GM13976 (cell line): Measurements from ENCODE around the gene PDCD1.

Experiments
- DNase-seq: peaks from one replicate; pipeline ENCODE4 v3.0.0; 2012; ENCODE audit warnings: low spot score
- CTCF ChIP-seq: IDR thresholded peaks from 2 replicates; pipeline ENCODE4 v1.5.1; 2012; ENCODE audit warnings: borderline replicate concordance, mild to moderate bottlenecking; ENCODE audit not compliant: insufficient read depth; ENCODE audit errors: extremely low read depth, missing control alignments, control extremely low read depth
- in situ Hi-C: fragments of 300-500 bp; cut with MboI; formaldehyde crosslinking; loops from one replicate; pipeline ENCODE4 v1.12.0; 2022; ENCODE audit warnings: low sequenced_read_pairs, mixed read lengths, inconsistent platforms; ENCODE audit not compliant: unreplicated experiment

PDCD1 gene

DNA sequence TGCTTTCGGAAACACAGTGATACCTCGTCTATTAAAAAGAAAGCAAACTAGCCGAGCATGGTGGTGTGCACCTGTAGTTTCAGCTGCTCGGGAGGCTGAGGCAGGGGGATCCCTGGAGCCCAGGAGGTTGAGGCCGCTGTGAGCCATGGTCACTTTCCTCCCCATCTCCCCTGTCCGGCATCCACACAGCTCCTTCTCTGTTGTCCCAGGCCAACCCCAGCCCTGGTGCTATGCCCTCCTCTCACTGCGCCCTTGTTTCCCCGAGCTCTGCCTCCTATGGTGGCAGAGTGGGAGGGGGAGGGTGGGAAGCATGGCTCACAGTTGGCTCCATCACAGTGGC, 26.2 kb upstream of the PDCD1 start:
- no peak for TF ChIP-seq CTCF
- DNase-seq, result no peak
- in situ Hi-C loops, result no loop called here

- in situ Hi-C loops, result no loop called here
- TF ChIP-seq CTCF, result peak; percentile 39
- peak; percentile 88 for DNase-seq
These were observed 23.5 kb upstream of the PDCD1 start for GRCh38 chr2:241882091-241882625.

DNA sequence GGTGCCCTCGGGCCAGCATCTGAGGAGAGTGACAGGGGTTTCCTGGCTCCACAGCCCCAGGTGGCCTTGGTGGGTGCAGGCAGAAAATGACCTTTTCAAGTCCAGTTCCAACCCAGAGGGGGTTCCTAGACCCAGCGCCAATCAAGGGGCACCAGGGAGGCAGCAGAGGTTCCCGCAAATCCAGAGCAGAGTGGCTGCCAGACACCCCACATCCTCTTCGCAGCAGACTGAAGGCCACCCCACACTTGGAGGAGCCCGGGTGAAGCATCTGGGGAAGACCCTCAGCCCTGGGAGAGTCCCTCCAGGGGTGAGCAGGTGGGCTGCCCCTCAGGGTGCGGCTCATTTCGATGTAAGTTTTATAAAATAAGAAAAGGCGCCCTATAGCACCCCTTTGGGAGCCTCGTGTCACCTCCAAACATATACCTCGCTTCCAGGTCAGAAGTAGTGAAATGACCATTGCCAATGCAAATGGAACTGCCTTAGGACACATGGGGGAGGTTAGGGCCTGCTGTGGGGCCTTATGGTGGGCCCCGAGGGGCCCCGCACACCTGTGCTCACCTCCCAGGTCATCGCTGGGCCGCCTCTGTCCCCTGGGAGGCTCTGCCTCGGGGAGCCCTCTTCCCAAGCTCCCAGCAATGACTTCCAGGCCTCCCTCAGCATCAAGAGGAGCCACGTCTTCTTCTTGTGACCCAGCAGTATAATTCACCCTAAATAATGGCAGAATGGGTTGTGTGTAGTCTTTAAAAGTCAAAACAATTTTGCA, 21.8 kb upstream of the PDCD1 start:
- no peak for DNase-seq
- no peak for TF ChIP-seq CTCF
- in situ Hi-C loops, result no loop called here

GRCh38 chr2:241879326-241879725, 20.6 kb upstream of the PDCD1 start:
- TF ChIP-seq CTCF, result no peak
- no peak for DNase-seq
- in situ Hi-C loops, result loop anchor here (10.0 kb wide), 1 partner anchor 145 kb away; the partner anchor contains the start of gene D2HGDH

GRCh38 chr2:241877989-241878970, 19.6 kb upstream of the PDCD1 start:
- TF ChIP-seq CTCF, result peak; percentile 95
- peak; percentile 81 for DNase-seq
- in situ Hi-C loops, result loop anchor here (10.0 kb wide), 1 partner anchor 143 kb away; the partner anchor contains the start of gene D2HGDH

DNA sequence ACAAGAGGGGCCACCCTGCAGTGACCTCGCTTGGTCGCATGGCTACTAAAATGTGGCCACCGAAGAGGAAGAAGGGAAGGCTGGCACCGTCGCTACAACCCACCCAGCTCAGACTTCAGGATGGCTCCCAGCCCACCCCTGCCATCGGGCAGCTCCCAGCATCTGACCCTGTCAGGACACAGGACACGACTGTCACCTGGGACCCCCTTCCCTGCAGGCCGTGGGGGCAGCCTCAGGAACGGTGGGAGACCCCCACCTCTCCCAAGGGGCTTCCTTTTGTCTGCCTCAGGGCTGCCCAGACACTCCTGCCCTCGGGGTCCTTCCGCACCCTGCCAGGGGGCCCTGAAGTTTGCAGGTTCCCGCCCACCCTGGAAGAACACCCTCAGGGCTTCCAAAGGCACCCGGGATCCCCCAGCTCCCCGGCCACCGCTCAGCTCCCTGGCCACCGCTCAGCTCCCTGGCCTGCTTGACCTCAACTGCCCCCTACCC, 18.5 kb upstream of the PDCD1 start:
- no peak for DNase-seq
- no peak for TF ChIP-seq CTCF
- in situ Hi-C loops, result loop anchor here (10.0 kb wide), 1 partner anchor 142 kb away; the partner anchor contains the start of gene D2HGDH
